ENCODE data around the gene SLCO2A1. TPM values are rescaled to one million over a fixed set of nuclear protein-coding genes. Genes with fewer than 3 reads are reported as not detected.

Gene SLCO2A1
- total and polyA plus RNA-seq, 3 donors from 2014 or later = 2.2 to 5.3 (median 2.5) TPM

- H3K9me3 ChIP-seq = no peaks in the 10 kb centered on the region
- TF ChIP-seq POLR2A (IDR thresholded peaks at IDR 0.05) (no peak), CTCF (IDR thresholded peaks at IDR 0.05) (no peak)
- 87 to 88% methylated on average over 4 of the region's 4 CpGs for WGBS, 2 donors
- no peak overlapping the region for H3K27ac ChIP-seq
- no peaks in the 10 kb centered on the region for H3K36me3 ChIP-seq (ENCODE audit: low read depth, missing control alignments)
- H3K27me3 ChIP-seq = no peaks in the 10 kb centered on the region
- no peak overlapping the region for H3K4me3 ChIP-seq
- intact Hi-C loops (cut with DNase I; ENCODE audit: low total_unique reads) = no loop called here
- DNase-seq = no peak
- H3K4me1 ChIP-seq = no peaks in the 10 kb centered on the region
These were observed 63.8 kb downstream of the SLCO2A1 start for GRCh38 chr3:133965906-133966305.

GRCh38 chr3:133965013-133965570 is 64.6 kb downstream of the SLCO2A1 start:
- no peaks in the 10 kb centered on the region for H3K36me3 ChIP-seq (ENCODE audit: low read depth, missing control alignments)

GRCh38 chr3:133964547-133964946 is 65.2 kb downstream of the SLCO2A1 start:
- Histone ChIP-seq H3K4me1 (no peaks in the 10 kb centered on the region), H3K9me3 (no peaks in the 10 kb centered on the region), H3K27ac (no peak overlapping the region), H3K4me3 (no peak overlapping the region), H3K27me3 (no peaks in the 10 kb centered on the region), H3K36me3 (ENCODE audit: low read depth, missing control alignments) (no peaks in the 10 kb centered on the region)
- TF ChIP-seq POLR2A (IDR thresholded peaks at IDR 0.05) (no peak), CTCF (IDR thresholded peaks at IDR 0.05) (no peak)
- intact Hi-C loops (cut with DNase I; ENCODE audit: low total_unique reads) = no loop called here
- 88 to 100% methylated on average over 2 to 3 of the region's 3 CpGs for WGBS, 2 donors
- no peak for DNase-seq

More at GRCh38 chr3:133965013-133965570, 64.6 kb downstream of the SLCO2A1 start:
- TF ChIP-seq POLR2A (IDR thresholded peaks at IDR 0.05) (no peak), CTCF (IDR thresholded peaks at IDR 0.05) (no peak)
- no peaks in the 10 kb centered on the region for H3K4me1 ChIP-seq
- no peak overlapping the region for H3K27ac ChIP-seq
- H3K9me3 ChIP-seq = no peaks in the 10 kb centered on the region
- no peak for DNase-seq
- intact Hi-C loops (cut with DNase I; ENCODE audit: low total_unique reads) = no loop called here
- WGBS, 2 donors = 93 to 95% methylated on average over 12 of the region's 12 CpGs
- H3K4me3 ChIP-seq = no peak overlapping the region
- H3K27me3 ChIP-seq = no peaks in the 10 kb centered on the region

- Histone ChIP-seq H3K9me3 (no peaks in the 10 kb centered on the region), H3K36me3 (ENCODE audit: low read depth, missing control alignments) (no peaks in the 10 kb centered on the region), H3K4me3 (no peak overlapping the region), H3K27me3 (no peaks in the 10 kb centered on the region), H3K4me1 (no peaks in the 10 kb centered on the region), H3K27ac (no peak overlapping the region)
- no peak for DNase-seq
- no peak for TF ChIP-seq POLR2A (IDR thresholded peaks at IDR 0.05)
- TF ChIP-seq CTCF (IDR thresholded peaks at IDR 0.05) = no peak
- intact Hi-C loops (cut with DNase I; ENCODE audit: low total_unique reads) = no loop called here
- 78 to 86% methylated on average over 7 of the region's 7 CpGs for WGBS, 2 donors
These were observed 65.9 kb downstream of the SLCO2A1 start for GRCh38 chr3:133963657-133964396.

All from testis (tissue), 3 donors.